Stomach (tissue), 9 donors: ENCODE data around the gene HTT. TPM values are rescaled to one million over a fixed set of nuclear protein-coding genes. Genes with fewer than 3 reads are reported as not detected.

ENCODE experiments used
- DNase-seq, 2 donors: peaks; one replicate each; pipeline versions ENCODE4 v3.0.0 to v3.0.0-alpha.2; 2013 to 2019
- H3K27ac ChIP-seq, 5 donors: fragments of 200-600 bp in 4 of 5; sonication (generic) in 4 of 5; one replicate each; pipeline ENCODE4 v1.5.1; 2013 to 2019; ENCODE audit warnings: mild to moderate bottlenecking in 1 of 5, moderate library complexity in 1 of 5
- H3K27me3 ChIP-seq, 3 donors: fragments of 200-600 bp; sonication (generic); one replicate each; pipeline ENCODE4 v1.5.1; 2017 to 2019; ENCODE audit warnings: mixed run types in 1 of 3
- H3K36me3 ChIP-seq, 4 donors: fragments of 200-600 bp; sonication (generic); 1 replicate in 3 of 4; 2 replicates in 1 of 4; pipeline ENCODE4 v1.5.1; 2016 to 2019
- H3K4me1 ChIP-seq, 4 donors: fragments of 200-600 bp; sonication (generic); one replicate each; pipeline ENCODE4 v1.5.1; 2016 to 2019
- H3K4me3 ChIP-seq, 4 donors: fragments of 200-600 bp; sonication (generic) in 3 of 4; one replicate each; pipeline ENCODE4 v1.5.1; 2016 to 2019; ENCODE audit warnings: mild to moderate bottlenecking in 1 of 4
- H3K9me3 ChIP-seq, 4 donors: fragments of 200-600 bp; sonication (generic); one replicate each; pipeline ENCODE4 v1.5.1; 2016 to 2019
- EP300 ChIP-seq: sonication (generic); formaldehyde crosslinking; IDR thresholded peaks from one replicate; pipeline ENCODE4 v1.6.1; 2017; ENCODE audit warnings: antibody characterized with exemption
- POLR2A ChIP-seq, 4 donors: fragments of 450-650 bp; IDR thresholded peaks; one replicate each; pipeline ENCODE4 v1.6.1; 2016; ENCODE audit warnings: antibody characterized with exemption in 4 of 4, control low read depth in 2 of 4, mild to moderate bottlenecking in 1 of 4, moderate library complexity in 1 of 4
- POLR2AphosphoS5 ChIP-seq, 3 donors: sonication (generic); formaldehyde crosslinking; IDR thresholded peaks; one replicate each; pipeline ENCODE4 v1.6.1; 2016; ENCODE audit warnings: antibody characterized with exemption in 3 of 3
- WGBS, 5 donors: extraction: QIAGEN DNeasy Blood & Tissue Kit in 3 of 5; methylation state at CpG; one replicate each; pipeline versions ENCODE4 v1.1.5 to v1.1.7; 2013 to 2018; 5-methylcytosine and 5-hydroxymethylcytosine counted together
- intact Hi-C: fragments of 100-400 bp; cut with DNase I; formaldehyde crosslinking; loops from one replicate; pipeline ENCODE4 v1.15.1; 2023; ENCODE audit warnings: low total_unique reads
- polyA plus RNA-seq, 3 donors: library from polyadenylated mRNA; stranded (reverse); fragments of 200-250 nt; gene quantifications; one replicate each; pipeline ENCODE4 v1.2.3, GENCODE V29; 2013
- total RNA-seq, 5 donors: library from RNA; depleted of rRNA; stranded (reverse); fragments of >200 nt; gene quantifications; one replicate each; pipeline versions ENCODE4 v1.1.0 to v1.2.3, GENCODE V29; 2014 to 2016
- TF ChIP-seq, protein P1 (sequence below), 7 experiments: fragments of 450-650 bp in 4 of 7; fragments of 200-600 bp in 3 of 7; sonication (generic) in 3 of 7; IDR thresholded peaks; one replicate each; pipeline ENCODE4 v1.5.1; 2016 to 2019; ENCODE audit warnings: antibody characterized with exemption in 7 of 7, control low read depth in 2 of 7, mild to moderate bottlenecking in 1 of 7
- donor health status: healthy with polysubstance abuse.
- donor health status: Bipolar disorder and iron deficiency.
- donor health status: healthy.

The HTT gene
- total and polyA plus RNA-seq, 8 donors, result 3.4 to 95.7 (median 41.6) TPM

- TF ChIP-seq POLR2A (IDR thresholded peaks at IDR 0.05) (no peak), EP300 (no peak), POLR2AphosphoS5 (IDR thresholded peaks at IDR 0.05) (no peak)
- TF ChIP-seq, protein P1, sequence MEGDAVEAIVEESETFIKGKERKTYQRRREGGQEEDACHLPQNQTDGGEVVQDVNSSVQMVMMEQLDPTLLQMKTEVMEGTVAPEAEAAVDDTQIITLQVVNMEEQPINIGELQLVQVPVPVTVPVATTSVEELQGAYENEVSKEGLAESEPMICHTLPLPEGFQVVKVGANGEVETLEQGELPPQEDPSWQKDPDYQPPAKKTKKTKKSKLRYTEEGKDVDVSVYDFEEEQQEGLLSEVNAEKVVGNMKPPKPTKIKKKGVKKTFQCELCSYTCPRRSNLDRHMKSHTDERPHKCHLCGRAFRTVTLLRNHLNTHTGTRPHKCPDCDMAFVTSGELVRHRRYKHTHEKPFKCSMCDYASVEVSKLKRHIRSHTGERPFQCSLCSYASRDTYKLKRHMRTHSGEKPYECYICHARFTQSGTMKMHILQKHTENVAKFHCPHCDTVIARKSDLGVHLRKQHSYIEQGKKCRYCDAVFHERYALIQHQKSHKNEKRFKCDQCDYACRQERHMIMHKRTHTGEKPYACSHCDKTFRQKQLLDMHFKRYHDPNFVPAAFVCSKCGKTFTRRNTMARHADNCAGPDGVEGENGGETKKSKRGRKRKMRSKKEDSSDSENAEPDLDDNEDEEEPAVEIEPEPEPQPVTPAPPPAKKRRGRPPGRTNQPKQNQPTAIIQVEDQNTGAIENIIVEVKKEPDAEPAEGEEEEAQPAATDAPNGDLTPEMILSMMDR (IDR thresholded peaks at IDR 0.05), result no peak
- intact Hi-C loops, result no loop called here
- Histone ChIP-seq H3K4me1 (peaks cover 17 to 28% (median 26%) of the 10 kb centered on the region in 4 donors), H3K36me3 (no peaks in the 10 kb centered on the region), H3K4me3 (no peak overlapping the region), H3K27me3 (no peaks in the 10 kb centered on the region), H3K9me3 (no peaks in the 10 kb centered on the region), H3K27ac (no peak overlapping the region)
- no peak for DNase-seq
- 78 to 86% (median 84%) methylated on average over 7 of the region's 7 CpGs for WGBS, 5 donors
These were observed 2.7 kb upstream of the HTT start for GRCh38 chr4:3071811-3072210.

DNA sequence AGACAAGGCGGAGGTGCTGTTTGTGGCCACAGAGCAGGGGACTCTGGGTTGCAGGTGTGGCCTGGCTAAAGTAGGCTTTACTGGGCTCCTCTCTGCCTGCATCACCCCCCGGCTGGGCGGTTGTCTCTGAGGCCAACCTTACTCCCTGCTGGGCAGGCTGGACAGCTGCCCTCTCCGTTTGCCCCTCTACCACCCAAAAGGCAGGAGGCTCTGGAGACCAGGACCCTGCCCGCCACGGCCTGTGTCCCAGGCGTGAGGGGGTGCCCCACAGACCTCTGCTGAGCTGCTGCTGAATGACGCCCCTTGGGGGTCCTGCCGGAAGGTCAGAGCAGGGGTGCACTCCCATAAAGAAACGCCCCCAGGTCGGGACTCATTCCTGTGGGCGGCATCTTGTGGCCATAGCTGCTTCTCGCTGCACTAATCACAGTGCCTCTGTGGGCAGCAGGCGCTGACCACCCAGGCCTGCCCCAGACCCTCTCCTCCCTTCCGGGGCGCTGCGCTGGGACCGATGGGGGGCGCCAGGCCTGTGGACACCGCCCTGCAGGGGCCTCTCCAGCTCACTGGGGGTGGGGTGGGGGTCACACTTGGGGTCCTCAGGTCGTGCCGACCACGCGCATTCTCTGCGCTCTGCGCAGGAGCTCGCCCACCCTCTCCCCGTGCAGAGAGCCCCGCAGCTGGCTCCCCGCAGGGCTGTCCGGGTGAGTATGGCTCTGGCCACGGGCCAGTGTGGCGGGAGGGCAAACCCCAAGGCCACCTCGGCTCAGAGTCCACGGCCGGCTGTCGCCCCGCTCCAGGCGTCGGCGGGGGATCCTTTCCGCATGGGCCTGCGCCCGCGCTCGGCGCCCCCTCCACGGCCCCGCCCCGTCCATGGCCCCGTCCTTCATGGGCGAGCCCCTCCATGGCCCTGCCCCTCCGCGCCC is 1.1 kb upstream of the HTT start:
- Histone ChIP-seq H3K27me3 (no peaks in the 10 kb centered on the region), H3K27ac (peak overlapping the region; percentile 79 to 94 (median 90)), H3K4me1 (peaks cover 17 to 44% (median 39%) of the 10 kb centered on the region in 4 donors), H3K9me3 (no peaks in the 10 kb centered on the region), H3K4me3 (peak overlapping the region; percentile 77 to 98 (median 93)), H3K36me3 (no peaks in the 10 kb centered on the region)
- no peak for DNase-seq
- WGBS, 5 donors, result 7 to 23% (median 14%) methylated on average over 16 to 54 of the region's 54 CpGs
- intact Hi-C loops, result no loop called here
- TF ChIP-seq, protein P1 (IDR thresholded peaks at IDR 0.05), result peak in 1 of 7 experiments; percentile 19
- TF ChIP-seq EP300, result no peak
- TF ChIP-seq POLR2A (IDR thresholded peaks at IDR 0.05), result no peak
- peak in 2 of 3 donors; percentile 30 to 45 for TF ChIP-seq POLR2AphosphoS5 (IDR thresholded peaks at IDR 0.05)

DNA sequence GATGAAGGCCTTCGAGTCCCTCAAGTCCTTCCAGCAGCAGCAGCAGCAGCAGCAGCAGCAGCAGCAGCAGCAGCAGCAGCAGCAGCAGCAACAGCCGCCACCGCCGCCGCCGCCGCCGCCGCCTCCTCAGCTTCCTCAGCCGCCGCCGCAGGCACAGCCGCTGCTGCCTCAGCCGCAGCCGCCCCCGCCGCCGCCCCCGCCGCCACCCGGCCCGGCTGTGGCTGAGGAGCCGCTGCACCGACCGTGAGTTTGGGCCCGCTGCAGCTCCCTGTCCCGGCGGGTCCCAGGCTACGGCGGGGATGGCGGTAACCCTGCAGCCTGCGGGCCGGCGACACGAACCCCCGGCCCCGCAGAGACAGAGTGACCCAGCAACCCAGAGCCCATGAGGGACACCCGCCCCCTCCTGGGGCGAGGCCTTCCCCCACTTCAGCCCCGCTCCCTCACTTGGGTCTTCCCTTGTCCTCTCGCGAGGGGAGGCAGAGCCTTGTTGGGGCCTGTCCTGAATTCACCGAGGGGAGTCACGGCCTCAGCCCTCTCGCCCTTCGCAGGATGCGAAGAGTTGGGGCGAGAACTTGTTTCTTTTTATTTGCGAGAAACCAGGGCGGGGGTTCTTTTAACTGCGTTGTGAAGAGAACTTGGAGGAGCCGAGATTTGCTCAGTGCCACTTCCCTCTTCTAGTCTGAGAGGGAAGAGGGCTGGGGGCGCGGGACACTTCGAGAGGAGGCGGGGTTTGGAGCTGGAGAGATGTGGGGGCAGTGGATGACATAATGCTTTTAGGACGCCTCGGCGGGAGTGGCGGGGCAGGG is 568 bp downstream of the HTT start:
- Histone ChIP-seq H3K36me3 (no peaks in the 10 kb centered on the region), H3K4me1 (peaks cover 17 to 59% (median 45%) of the 10 kb centered on the region in 4 donors), H3K27ac (peak overlapping the region; percentile 89 to 94 (median 91)), H3K9me3 (no peaks in the 10 kb centered on the region), H3K27me3 (no peaks in the 10 kb centered on the region), H3K4me3 (peak overlapping the region; percentile 77 to 98 (median 93))
- intact Hi-C loops, result no loop called here
- no peak for TF ChIP-seq EP300
- TF ChIP-seq, protein P1 (IDR thresholded peaks at IDR 0.05), result no peak
- no peak for TF ChIP-seq POLR2A (IDR thresholded peaks at IDR 0.05)
- DNase-seq, result peak; percentile 42 to 91
- WGBS, 5 donors, result 0 to 1% (median 0%) methylated on average over 21 to 60 of the region's 60 CpGs

DNA sequence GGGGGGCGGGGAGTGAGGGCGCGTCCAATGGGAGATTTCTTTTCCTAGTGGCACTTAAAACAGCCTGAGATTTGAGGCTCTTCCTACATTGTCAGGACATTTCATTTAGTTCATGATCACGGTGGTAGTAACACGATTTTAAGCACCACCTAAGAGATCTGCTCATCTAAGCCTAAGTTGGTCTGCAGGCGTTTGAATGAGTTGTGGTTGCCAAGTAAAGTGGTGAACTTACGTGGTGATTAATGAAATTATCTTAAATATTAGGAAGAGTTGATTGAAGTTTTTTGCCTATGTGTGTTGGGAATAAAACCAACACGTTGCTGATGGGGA is 1.1 kb downstream of the HTT start:
- Histone ChIP-seq H3K27me3 (no peaks in the 10 kb centered on the region), H3K9me3 (no peaks in the 10 kb centered on the region), H3K36me3 (no peaks in the 10 kb centered on the region), H3K27ac (peak overlapping the region in 4 of 5 donors; percentile 89 to 94 (median 91)), H3K4me1 (peaks cover 17 to 59% (median 45%) of the 10 kb centered on the region in 4 donors), H3K4me3 (peak overlapping the region; percentile 77 to 98 (median 93))
- 0 to 1% (median 1%) methylated on average over 6 to 8 of the region's 8 CpGs for WGBS, 5 donors
- DNase-seq, result no peak
- no peak for TF ChIP-seq EP300
- TF ChIP-seq, protein P1 (IDR thresholded peaks at IDR 0.05), result no peak
- no peak for TF ChIP-seq POLR2A (IDR thresholded peaks at IDR 0.05)
- TF ChIP-seq POLR2AphosphoS5 (IDR thresholded peaks at IDR 0.05), result no peak
- intact Hi-C loops, result no loop called here
